Measurements from ENCODE around the gene ADAMTSL1.

DNA sequence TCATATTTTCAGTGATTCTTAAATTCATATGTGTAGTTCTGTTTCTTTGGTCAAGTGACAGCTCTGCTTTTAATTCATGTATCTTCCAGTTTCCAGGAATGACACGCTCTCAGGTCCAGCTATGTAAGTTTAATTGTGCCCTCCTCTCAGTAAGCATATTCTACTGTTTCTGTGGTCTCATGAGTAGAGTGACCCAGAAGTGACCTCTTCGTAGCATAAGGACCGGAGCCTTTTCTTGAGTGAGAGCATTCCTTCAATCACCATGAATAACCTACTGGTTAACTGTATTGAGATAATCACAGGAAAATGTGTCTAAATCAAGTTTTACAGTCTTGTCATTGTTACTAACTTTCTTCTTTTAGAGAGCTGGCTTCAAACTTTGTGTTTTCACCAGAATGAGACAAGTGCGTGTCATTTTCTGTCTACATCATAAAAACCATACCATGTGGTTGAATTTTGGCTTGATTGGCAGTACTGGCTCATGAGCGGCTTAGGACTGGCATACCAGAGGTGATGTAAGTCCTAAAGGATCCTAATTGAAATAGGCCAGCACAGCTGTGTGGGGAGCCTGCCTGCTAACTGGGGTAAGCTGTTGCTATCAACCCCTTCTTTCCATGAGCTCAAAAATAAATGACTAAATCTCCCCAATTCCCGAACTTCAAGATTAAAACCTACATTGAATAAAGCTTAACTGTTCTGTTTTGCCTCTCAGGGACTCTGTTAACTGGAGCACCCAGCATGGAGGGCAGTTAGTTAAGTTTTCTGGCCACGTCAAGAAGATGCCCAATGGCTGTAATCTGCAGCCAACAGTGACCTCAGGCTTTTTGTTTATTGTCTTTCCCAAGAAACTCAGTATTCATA is 4.8 kb downstream of the ADAMTSL1 start:
- TF ChIP-seq JUNB (CRISPR knock-in tag; conservative IDR thresholded peaks at IDR 0.05) (no peak), SIN3A (IDR thresholded peaks at IDR 0.05; ENCODE audit: borderline replicate concordance in 2 of 2, control insufficient read depth in 1 of 2, low read depth in 2 of 2, low read length in 2 of 2) (no peak), HCFC1 (IDR thresholded peaks at IDR 0.05; ENCODE audit: low read depth, low read length) (no peak), RAD21 (CRISPR knock-in tag; conservative IDR thresholded peaks at IDR 0.05 in 1 of 2, IDR thresholded peaks at IDR 0.05 in 1 of 2) (no peak), RFX5 (IDR thresholded peaks at IDR 0.05; ENCODE audit: low read depth, low read length) (no peak)
- TF ChIP-seq, protein P1, sequence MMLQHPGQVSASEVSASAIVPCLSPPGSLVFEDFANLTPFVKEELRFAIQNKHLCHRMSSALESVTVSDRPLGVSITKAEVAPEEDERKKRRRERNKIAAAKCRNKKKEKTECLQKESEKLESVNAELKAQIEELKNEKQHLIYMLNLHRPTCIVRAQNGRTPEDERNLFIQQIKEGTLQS (IDR thresholded peaks at IDR 0.05) = no peak
- TF ChIP-seq, protein P1 (CRISPR knock-in tag; conservative IDR thresholded peaks at IDR 0.05) = no peak
- TF ChIP-seq, protein P2, sequence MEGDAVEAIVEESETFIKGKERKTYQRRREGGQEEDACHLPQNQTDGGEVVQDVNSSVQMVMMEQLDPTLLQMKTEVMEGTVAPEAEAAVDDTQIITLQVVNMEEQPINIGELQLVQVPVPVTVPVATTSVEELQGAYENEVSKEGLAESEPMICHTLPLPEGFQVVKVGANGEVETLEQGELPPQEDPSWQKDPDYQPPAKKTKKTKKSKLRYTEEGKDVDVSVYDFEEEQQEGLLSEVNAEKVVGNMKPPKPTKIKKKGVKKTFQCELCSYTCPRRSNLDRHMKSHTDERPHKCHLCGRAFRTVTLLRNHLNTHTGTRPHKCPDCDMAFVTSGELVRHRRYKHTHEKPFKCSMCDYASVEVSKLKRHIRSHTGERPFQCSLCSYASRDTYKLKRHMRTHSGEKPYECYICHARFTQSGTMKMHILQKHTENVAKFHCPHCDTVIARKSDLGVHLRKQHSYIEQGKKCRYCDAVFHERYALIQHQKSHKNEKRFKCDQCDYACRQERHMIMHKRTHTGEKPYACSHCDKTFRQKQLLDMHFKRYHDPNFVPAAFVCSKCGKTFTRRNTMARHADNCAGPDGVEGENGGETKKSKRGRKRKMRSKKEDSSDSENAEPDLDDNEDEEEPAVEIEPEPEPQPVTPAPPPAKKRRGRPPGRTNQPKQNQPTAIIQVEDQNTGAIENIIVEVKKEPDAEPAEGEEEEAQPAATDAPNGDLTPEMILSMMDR (IDR thresholded peaks at IDR 0.05 in 2 of 3, conservative IDR thresholded peaks at IDR 0.05 in 1 of 3; ENCODE audit: insufficient read depth in 2 of 3, low read depth in 1 of 3, low read length in 3 of 3) = no peak
- TF ChIP-seq, protein P3, sequence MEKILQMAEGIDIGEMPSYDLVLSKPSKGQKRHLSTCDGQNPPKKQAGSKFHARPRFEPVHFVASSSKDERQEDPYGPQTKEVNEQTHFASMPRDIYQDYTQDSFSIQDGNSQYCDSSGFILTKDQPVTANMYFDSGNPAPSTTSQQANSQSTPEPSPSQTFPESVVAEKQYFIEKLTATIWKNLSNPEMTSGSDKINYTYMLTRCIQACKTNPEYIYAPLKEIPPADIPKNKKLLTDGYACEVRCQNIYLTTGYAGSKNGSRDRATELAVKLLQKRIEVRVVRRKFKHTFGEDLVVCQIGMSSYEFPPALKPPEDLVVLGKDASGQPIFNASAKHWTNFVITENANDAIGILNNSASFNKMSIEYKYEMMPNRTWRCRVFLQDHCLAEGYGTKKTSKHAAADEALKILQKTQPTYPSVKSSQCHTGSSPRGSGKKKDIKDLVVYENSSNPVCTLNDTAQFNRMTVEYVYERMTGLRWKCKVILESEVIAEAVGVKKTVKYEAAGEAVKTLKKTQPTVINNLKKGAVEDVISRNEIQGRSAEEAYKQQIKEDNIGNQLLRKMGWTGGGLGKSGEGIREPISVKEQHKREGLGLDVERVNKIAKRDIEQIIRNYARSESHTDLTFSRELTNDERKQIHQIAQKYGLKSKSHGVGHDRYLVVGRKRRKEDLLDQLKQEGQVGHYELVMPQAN (IDR thresholded peaks at IDR 0.05; ENCODE audit: borderline replicate concordance) = no peak
- TF ChIP-seq, protein P4, sequence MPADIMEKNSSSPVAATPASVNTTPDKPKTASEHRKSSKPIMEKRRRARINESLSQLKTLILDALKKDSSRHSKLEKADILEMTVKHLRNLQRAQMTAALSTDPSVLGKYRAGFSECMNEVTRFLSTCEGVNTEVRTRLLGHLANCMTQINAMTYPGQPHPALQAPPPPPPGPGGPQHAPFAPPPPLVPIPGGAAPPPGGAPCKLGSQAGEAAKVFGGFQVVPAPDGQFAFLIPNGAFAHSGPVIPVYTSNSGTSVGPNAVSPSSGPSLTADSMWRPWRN (IDR thresholded peaks at IDR 0.05; ENCODE audit: low read depth) = no peak
- TF ChIP-seq, protein P5, sequence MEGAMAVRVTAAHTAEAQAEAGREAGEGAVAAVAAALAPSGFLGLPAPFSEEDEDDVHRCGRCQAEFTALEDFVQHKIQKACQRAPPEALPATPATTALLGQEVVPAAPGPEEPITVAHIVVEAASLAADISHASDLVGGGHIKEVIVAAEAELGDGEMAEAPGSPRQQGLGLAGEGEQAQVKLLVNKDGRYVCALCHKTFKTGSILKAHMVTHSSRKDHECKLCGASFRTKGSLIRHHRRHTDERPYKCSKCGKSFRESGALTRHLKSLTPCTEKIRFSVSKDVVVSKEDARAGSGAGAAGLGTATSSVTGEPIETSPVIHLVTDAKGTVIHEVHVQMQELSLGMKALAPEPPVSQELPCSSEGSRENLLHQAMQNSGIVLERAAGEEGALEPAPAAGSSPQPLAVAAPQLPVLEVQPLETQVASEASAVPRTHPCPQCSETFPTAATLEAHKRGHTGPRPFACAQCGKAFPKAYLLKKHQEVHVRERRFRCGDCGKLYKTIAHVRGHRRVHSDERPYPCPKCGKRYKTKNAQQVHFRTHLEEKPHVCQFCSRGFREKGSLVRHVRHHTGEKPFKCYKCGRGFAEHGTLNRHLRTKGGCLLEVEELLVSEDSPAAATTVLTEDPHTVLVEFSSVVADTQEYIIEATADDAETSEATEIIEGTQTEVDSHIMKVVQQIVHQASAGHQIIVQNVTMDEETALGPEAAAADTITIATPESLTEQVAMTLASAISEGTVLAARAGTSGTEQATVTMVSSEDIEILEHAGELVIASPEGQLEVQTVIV (CRISPR knock-in tag; IDR thresholded peaks at IDR 0.05; ENCODE audit: borderline replicate concordance) = no peak

All from K562 (cell line).